HG02623 (cell line): ENCODE measurements around the gene ANO3.
"Not testable (repeated sequence)": the region's sequence is repeated elsewhere in the genome, so short reads cannot be mapped to it uniquely, and the experiment has no call there.

Source experiments
- ATAC-seq: cut with Tn5 transposase; IDR thresholded peaks from one replicate; pipeline ENCODE4 v1.9.1; 2021; ENCODE audit warnings: moderate library complexity; ENCODE audit not compliant: unreplicated experiment

ANO3 gene

DNA sequence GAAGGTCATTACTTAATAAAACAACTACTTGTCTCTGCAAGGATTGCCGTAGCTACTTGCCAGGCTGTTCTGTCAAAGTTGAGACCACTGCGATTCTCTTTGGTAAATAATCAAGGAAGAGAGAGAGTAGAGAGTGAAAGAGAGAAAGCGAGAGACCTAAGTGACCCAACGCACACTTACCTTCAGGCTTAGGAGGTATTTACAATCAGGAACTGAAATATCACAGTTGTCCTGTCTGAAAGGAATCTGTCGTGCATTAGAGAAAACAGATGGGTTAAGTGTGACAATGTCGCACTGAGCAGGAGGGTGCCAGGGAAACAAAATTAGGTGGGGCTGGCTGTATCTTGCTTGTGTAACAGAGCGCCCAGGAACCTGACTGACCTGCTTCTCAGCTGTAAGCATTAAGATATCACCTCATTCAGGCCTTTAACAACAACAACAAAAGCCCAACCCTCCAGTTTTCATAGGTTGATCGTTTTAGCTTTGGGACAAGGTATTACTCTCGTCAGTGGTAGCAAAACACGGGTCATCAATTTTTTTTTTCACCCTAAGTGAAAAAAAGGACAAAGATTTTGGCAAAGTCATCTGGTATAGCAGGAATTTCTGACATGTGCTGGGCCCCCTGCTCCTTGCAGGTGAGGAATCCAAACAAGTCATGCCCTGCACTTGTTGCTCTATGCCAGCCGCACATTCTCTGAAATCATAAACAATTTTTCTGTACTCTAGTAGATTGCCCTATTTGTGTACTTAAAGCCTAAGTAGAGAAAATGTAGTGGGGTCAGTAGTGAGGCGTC, 240.1 kb downstream of the ANO3 start, which contains the start of gene MUC15:
Gene MUC15 (minus strand): TSS at position 403 of the 794 bp plus-strand sequence. CDS start 5,169 bp downstream, outside the sequence.
- ATAC-seq = no peak

DNA sequence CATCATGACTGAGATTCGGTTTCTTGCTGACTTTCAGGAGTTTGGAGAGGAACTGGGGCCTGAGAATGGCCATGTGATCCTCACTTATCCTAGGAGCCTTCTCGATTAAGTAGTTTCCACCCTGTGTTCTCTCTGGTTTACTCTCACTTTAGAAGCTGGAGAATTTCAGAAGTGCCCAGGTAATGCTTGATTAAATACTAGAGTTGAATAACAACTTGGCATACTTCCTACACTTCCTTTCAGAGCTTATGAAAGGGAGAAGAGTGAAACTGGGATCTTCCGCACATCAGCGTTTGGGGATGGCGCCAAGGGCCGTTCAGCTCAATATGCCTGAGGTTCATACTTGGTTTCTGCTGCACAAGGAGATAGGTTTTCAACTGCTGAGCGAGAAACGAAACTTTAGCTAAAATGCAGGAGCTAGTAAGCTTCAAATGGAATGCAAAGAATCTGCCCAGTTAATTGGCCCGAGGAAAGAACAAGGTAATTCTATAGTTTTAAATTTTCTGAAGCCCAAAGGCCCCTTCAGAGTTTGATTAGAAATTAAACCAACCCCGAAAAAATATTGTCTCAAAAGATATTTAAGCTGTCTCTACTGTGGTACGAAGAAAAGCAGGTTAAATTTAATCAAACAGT, 241.0 kb downstream of the ANO3 start:
- ATAC-seq = no peak

DNA sequence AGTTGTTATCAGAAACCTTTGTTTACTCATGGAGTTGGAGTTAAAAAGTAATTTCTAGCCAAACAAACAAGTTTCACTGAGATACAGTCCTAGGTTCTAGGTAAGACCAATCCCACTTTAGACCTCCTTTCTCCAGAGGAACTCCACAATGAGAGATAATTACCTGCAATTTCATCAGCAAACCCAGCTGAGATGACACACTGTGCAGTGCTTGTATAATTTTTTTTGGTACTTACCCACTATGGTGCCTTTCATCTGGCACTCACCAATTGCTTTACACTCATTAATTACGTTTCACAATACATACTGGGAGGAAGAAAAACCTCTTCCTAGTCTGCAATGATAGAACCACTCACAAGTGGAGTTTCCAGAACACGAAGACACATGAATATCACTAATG, 242.0 kb downstream of the ANO3 start:
- no peak for ATAC-seq

DNA sequence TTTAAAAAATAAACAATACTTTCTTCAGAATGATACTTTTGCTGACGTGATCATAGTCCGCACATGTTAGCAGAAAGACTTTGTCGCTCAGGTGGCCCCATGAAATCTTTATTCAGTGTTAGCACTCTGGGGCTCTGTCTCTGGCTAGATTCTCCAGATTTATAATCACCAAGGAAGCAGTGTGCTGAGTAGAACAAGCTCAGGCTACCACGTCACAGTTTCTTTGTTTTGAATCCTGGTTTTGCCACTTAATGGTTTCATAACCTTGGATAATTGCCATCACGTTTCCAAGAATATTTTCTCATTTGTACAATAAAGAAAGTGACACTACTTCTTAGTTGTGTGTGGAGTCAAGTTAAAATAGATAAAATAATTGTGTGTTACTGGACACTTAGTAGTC, 244.0 kb downstream of the ANO3 start:
- ATAC-seq = no peak

DNA sequence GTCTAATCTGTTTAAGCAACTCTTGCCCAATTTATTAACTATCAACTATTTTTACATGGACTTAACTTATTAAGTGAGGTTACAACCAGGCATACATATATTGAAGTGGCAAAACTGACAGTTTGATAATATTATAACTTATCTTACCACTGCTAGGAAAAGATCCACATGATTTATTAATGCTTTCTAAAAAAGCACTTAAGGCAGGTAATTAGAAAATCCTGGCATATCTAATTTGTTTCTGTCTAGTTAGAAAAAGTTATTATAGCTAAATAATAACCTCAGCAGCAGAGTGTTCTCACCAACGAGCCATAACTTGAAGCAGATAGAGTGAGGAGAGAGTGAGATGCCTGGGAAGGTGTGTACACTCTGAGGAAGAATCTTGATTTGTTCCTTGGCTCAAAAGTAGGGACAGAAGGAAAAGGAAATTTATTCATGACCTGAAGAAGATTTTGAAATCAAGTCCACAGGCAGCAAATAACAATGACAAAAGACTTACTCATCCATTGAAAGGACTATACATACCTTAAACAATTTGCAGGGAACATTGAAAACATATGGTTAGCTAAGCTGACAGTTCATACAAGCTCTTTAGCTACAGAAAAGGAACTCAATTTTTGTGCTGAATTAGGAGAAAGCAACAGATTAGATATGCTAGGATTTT, 247.2 kb downstream of the ANO3 start:
- no peak for ATAC-seq

DNA sequence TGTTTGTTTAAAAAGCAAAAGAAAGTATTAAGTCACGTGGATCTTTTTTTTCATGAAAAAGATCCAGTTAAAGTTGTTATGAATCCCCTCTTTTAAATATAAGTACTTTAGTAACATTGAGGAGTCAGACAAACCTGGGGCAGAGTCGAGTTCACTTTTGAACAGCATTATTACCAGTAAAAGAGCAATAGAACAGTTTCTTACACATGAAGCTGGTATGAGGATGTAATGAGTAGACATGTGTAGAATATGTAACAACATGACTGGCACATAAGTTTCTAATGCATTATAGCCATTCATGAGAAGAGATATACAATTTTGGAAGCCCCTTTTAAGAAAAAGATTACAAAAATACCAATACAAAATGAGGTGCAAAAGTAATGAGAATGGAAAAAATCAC, 247.8 kb downstream of the ANO3 start:
- ATAC-seq = no peak

DNA sequence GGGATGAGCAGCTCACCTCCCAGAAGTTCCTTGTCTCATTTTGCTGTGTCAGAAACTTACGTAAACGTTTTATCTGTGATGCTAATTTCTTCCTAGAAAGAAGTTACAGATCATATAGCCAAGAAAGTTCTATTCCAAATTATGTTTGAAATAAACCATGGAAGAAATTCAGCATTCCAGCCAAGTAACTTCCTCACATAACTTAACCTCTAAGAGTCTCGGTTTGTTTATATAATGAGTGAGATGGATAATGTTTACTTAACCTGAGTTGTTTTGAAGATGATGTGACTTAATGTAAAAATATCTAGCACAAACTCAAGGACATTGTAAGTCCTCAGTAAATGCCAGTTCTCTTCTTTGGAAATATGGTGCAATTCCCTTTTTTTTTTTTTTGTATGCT, 249.0 kb downstream of the ANO3 start:
- no peak for ATAC-seq

DNA sequence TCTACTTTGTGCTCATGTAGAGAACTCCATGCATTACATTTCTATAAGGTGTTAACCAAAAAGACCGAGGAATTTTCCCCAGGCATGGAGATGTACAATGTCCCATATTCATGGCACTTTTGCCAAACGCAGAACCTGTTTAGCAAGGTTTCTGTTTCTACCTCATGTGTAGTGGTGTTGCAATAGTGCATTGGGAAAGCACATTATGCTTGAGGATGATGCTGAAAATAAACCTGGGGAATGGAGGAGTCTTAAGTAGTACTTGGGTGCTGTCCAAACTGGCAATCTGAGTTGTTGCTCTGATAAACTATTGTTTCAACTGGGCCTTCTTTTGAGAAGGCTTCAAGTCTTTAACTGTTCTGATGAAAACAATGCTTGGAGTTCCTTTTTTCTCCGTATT, 251.6 kb downstream of the ANO3 start:
- no peak for ATAC-seq

DNA sequence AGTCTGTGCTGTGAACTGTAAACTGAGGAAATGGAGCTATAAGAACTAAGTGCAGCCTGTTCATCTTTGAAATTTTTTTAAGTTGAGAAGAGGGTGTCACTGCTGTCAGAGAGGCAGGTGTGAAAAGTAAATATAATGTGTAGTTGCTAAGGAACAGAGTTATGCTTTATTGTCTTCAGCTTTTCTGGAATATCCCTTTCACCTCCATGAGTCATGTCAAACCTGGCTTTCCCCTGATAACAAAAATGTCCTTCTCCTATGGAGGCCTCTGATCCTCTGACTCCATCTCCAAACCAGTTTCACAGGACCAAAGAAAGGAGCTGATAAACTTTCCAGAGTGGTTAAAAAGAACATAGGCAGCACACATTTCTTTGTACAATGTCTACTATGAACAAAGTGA, 252.9 kb downstream of the ANO3 start:
- no peak for ATAC-seq

DNA sequence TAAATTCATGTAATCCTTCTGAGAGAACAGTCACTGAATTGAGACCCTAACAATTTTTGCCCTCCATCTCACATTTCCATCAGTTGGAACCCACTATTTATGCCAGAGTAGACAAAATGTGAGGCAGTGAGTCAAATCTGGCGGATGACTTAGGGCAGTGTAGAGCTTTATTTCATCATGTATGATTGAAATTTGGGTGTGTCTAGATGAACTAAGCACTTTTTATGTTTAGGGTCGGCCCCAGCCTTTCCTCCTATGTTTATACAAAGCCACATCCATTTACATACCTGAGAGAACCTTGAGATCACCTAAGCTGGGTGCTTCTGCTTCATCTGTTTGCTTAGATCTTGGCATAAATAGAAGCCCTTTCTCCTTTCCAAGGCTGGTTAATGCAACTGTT, 255.1 kb downstream of the ANO3 start:
- ATAC-seq = no peak

DNA sequence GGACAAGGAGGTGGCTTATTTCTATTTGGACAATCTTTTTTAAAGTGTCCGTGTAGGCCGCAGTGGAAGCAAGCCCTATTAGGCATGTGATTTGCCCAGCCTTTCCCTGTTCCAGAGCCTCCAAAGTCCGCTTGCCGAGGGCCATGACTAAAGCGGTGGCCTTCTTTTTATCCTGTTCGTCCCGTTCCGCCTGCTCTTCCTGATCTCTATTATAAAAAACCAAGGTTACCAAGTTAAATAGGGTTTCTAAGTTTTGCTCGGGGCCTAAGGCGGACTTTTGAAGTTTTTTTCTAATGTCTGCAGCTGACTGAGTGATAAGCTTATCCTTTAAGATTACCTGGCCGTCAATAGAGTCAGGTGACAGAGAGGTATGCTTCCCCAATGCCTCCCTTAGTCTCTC, 261.8 kb downstream of the ANO3 start:
- no peak for ATAC-seq

DNA sequence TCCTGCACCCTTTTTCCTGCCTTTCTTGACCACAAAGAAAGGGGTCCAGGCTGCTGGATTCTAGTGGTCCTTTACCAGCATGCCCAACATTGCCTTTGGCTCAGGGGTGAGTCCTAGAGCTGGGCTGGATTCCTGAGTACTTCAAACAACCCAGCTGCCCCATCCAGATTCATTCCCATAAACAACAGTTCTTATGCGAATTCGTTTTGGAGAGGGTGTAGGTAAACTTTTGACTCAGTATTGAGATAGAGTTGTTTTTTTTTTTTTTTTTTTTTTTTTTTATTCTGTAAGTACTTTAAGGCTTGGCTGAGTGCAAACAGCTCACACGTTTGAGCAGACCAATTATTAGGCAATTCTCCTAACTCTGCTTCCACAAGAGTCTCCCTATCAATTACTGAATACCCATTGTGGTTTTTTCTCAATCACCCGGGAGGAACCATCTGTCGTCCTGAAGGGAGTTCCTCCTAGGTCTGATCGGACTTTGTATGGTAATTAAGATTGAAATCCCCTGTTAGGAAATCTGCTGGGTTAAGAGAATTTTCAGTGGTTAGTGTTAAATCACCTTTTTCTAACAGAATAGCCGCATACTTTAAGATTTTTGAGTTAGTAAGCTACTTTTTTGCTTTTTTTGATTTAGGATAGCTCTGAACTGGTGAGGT, 263.4 kb downstream of the ANO3 start:
- ATAC-seq = not testable (repeated sequence)

DNA sequence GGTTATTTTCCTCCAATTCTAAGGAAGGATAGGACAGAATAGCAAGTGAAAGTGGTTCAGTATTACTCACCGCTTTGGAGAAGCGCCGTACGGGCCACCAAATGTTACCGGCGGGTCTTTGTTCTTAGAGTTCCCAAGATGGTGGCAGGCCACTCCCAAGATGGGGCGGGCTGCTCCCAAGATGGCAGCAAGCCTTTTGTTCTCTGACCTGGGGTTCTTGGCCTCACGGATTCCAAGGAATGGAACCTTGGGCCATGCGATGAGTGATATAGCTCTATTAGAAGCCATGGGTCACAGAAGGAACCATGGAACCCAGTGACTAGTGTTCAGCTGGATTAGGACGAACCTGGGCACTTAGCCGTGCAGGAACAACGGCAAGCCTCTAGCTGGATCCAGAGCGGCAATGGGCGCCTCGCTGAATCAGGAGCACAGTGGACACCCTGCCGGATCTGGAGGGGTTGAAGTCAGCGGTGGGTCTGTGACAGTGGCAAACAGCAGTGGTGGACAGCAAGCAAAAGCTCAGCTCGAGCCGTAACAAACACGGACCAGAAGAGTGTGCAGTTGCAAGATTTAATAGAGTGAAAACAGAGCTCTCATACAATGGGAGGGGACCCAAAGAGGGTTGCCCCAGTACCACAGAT, 265.2 kb downstream of the ANO3 start:
- ATAC-seq = not testable (repeated sequence)

DNA sequence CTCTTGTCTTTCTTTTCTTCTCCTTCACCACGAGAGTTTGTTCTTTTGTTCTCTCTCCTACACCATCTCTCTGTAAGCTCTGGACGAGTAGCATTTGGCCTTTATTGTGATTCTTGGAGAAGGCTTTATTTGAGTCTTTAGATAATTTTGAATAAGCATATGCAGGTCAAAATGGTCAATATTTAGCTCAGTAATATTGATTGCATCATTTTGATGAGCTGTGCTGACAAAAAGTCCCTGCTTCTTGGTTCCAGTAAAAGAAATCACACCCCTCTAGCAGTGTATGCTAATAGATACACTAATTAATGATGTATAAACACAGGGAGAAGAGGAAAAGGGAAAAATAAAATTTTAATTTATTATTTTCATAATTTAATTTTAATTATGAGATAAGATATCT, 266.0 kb downstream of the ANO3 start:
- no peak for ATAC-seq

DNA sequence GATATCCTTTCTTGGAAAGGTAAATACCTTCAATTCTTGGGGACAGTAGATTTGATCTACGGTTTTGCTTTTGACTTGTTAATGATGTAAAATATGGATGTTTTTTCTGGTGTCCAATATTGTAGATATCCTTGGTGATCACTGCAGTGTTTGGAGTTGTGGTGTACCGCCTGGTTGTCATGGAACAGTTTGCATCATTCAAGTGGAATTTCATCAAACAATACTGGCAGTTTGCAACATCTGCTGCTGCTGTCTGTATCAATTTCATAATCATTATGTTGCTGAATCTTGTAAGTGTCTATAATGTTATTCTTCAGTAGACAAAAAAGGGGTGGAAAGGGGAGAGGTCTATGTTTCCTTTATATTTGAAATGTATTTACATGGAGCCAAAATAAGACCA, 267.5 kb downstream of the ANO3 start:
- ATAC-seq = no peak

DNA sequence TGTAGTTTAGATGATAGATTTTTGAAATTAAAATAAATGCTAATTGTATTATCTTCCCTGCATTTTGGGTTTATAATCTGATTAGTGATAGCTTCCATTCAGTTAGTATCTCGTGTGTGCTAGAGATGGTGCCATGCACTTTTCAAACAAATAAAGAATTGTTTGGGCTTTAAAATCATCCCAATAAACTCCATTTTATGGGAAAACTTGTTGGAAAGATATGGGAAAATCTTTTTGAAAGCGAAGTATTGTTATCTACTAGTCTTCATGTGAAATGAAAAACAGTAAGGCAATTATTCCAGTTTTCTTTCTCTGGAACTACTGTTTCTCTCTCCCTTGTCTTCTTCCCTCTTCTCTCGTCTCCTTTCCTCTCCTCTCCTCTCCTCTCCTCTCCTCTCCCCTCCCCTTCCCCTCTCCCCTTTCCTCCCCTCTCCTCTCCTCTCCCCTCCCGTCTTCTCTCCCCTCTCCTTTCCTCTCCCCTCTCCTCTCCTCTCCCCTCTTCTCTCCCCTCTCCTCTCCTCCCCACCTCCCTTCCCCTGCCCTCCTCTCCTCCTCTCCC, 268.0 kb downstream of the ANO3 start:
- no peak for ATAC-seq

DNA sequence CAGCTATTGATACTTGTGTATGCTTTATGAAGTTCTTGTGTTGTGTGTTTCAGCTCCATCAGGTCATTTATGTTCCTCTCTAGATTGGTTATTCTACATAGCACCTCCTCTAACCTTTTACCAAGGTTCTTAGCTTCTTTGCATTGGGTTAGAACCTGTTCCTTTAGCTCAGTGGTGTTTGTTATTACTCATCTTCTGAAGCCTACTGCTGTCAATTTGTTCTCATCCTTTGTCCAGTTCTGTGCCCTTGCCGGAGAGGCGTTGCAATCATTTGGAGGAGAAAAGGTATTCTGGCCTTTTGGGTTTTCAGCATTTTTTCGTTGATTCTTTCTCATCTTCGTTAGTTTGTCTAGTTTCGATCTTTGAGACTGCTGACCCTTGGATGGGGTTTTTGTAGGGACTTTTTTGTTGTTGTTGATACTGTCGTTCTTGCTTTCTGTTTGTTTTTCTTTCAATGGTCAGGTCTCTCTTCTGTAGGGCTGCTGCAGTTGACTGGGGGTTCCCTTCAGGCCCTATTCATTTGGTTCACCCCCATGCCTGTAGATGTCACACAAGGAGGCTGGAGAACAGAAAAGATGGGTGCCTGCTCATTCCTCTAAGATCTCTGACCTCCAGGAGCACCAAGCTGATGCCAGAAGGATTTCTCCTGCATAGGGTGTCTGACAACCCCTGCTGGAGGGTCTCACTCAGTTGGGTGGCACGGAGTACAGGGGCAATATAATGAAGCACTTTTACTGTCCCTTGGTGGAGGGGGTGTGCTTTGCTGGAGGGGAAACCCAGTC, 276.0 kb downstream of the ANO3 start:
- peak; percentile 64 for ATAC-seq

DNA sequence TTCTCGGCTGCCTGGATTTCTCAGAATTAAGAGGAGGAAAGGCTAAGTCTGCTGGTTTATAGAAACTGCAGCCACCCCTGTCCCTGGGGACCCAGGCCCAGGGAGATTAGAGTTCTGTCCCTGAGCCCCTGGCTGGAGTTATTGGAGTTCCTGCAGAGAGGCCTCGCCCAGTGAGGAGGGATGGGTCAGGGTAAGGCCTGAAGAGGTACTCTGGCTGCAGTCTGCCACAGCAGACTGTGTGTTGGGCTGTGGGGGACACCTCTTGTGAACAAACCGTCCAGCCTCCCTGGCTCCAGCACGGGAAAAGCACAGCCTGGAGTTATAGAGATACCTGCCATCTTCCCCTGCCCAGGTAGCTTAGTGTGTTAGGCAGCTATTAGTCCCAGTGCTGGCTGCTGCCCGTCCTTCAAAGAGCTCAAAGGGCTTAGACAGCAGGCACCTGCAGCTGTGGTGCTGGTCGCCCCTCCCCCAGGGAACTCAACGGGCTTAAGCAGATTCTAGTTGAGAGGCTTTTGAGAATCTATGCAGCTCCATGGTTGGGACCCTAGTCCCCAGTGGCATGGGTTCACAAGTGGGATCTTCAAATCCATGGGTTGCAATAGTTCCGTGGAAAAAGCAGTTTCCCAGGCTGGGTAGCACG, 276.7 kb downstream of the ANO3 start:
- peak; percentile 23 for ATAC-seq

DNA sequence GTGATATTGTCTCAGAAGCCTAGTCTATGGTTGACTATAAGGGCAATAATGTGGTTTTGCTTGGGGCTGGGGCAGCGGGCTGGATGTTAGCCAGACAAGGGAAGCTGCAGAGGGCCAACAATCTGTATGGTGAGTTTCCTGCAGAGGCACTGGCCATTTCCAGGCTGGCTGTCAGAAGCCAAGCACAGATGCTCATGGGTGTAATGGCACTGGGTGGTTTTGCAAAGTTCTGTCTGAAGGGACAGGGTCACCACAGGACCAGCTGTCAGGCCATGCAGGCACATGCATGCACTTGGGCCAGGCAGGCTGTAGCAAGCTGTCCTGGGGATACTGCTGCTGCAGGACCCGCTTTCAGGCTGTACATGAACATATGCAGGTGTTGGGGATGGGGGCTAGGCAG, 281.8 kb downstream of the ANO3 start:
- ATAC-seq = no peak
